Stimulated activated CD4-positive, alpha-beta T cell treated with anti-CD3 and anti-CD28 coated beads, Interleukin-4, amount 100 ng/mL, for 4 hours (primary cell): Measurements from ENCODE around the gene NAPSA.

Experiments used
- DNase-seq, 2 experiments: peaks; one replicate each; pipeline ENCODE4 v3.0.0-alpha.2; 2020

NAPSA gene

DNA sequence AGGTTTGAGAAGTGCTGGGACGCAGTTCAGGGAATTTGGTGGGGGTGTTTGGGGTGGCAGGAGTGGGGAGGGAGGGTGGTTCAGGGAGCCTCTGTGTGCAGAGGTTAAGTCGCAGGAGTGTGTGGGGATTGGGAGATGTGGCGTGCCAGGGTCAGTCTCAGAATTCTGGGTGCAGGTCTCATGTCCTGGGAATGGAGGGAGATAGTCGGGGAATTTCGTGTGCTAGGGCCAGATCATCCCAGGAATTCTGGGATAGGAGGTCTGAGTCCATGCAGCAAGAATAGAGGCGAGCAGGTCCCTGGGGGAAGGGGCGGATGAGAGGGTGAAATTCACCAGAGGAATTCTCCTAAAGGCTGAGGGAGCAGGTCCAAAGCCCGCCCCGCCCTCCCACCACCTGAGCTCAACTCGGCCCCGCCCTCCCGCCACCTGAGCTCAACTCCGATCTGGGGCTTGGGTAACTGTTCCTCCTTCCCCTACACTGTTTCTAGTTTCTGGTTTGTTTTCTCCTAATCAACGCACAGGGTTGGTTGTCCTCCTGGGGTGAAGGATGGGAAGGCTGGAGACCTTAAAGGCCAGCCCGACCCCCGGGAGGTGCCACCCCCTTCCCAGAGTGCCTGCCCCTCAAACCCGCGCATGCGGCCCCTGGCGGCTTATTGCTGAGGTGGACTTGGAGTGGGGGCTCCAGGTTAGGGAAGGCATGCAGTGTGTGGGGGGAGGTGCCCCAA, 51.5 kb downstream of the NAPSA start:
- no peak for DNase-seq

DNA sequence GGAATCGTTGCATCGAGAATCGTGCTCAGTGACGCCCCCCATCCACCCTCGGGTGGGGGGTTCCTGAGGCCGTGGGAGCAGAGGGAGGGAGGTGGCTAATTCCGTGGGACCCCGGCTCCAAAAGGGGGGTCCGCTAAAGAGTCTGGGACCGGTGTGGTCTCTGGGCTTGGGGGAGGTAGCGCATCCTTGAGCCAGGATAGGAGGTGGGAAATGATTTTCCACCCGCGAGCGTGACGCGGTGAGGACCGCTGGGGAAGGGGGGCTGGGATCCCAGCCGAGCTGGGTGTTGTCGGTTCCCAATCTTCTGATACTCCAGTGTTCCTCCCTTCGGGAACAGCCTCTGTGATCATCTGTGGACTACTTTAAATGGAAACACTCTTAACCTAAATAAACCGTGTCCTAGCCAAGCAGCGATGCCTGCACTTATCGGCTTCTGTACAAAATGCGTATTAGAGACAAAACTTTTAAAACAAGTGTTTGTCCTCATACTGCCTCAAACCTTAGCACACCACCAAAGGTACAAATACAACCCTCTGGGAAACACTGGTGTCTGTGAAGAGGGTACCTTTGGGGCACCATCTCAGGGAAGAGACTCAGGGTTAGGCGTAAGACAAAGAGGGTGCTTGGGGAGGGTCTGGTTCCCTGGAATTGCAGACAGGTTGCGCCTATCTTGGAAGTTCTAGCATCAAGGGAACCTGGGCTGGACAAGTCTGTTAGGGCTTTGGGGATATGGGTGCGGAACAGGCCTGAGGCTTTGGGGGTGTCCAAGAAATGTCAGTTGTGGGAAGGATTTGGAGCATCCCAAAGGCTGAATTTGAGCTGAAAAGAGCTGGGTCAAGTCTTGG, 52.2 kb downstream of the NAPSA start:
- no peak for DNase-seq

DNA sequence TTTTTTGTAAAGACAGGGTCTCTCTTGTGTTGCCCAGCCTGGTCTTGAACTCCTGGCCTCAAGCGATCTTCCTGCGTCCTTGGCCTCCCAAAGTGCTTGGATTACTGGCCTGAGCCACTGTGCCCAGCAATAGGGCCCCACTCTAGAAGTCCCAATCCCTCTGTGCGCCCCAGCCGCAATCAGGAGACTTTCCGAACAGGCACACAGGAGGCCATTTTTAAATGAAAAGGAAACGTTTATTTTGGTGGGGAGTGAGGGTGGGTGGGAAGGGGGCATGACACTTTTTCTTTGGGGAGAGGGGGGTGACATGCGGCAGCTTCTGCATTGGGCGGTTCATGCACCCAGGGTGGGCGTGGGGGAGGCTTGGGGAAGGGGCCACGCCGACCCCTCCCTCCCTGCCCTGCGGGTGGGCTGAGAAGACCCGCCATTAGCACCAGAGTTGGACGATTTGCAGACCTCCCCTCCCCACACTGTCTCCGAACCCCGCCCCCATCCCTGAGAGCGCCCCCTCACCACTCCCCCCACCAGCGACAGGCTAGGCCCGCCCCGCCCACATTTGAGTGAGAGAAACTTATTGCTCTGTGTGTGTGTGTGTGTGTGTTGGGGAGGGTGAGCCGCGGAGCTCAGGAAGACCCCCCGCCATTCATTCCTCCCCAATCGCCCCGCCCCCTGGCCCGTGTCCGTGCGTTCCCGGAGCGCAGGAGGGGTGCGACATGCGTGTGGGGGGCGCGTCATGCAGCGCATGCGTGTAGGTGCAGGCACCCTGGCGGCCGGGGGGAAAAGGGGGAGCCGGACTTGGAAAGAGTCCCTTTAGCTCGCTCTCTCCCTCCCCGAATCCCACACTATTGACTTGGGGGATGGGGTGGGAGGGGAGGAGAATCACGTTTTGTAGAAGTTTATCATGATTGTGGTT, 53.5 kb downstream of the NAPSA start:
- DNase-seq, result no peak

DNA sequence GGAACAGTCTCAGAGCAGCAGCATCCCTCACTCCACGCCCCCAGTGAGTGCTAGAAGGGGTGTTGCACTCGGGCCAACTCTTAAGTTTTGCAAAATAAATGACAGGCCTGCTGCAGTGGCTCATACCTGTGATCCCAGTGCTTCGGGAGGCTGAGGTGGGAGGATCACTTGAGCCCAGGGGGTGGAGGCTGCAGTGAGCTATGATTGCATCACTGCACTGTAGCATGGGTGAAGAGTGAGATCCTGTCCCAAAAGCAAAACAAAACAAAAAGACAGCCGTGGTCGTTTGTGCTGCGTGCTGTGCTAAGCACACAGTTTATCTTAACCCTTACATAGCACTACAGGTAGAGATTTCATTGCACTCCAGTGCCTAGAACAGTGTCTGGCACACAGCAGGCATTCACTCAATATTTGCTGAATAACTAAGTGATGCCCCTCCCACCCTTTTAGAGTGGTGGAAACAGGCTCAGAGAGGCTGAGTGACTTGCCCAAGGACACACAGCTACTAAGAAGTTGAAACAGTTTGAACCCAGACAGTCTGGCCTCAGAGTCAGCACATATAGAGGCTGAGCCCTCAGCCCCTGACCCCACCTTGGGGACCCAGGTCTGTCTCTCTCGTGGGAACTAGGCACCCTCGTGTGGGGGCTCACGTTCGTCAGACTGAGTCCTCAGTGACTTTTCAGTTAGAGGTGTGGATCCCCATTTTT, 54.5 kb downstream of the NAPSA start:
- DNase-seq, result no peak

DNA sequence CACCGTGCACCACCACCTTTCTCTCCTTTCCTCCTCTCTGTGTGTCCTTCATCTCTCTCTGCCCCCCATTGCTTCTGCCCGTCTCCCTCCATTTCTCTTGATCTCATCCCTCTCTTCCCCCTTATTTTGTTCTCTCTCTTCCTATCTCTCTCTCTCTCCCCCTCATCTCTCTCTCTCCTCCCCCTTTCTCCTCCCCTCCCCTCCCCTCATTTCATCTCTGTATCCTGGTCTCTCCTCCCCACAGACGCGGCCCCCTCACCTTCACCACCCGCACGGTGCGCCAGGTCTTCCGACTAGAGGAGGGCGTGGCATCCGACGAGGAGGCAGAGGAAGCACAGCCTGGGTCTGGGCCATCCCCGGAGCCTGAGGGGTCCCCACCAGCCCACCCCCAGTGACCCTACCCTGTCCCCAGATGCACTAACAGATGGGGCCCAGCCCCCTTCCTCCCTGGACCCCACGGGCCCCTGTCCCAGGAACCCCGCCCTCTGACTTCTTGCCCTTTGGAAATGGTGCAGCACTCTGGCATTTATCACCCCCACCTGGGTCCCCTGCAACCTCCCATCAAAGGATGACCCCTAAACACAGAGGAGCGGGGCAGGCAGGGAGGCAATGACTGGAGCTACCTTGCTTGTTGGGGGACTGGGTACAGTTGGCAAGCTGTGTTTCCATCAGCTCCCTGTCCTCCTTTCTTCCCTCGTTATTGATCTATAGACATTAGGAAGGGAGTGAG, 55.9 kb downstream of the NAPSA start:
- DNase-seq, result no peak

DNA sequence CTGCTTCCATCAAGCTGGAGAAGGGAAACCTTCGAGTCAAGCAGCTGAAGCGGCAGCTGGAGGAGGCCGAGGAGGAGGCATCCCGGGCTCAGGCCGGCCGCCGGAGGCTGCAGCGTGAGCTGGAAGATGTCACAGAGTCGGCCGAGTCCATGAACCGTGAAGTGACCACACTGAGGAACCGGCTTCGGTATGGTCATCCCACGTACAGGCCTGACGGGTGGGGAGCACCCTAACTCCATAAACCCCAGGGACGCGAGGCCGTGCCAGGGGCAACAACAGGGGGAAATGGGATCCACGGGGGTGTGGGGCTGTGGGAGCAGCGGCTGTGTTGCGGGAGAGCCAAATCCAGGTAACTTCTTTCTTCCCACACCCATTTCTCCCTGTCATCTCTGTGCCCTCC, 56.4 kb downstream of the NAPSA start:
- no peak for DNase-seq
